GM21515 (cell line): ENCODE measurements around the gene CD80.

Experiments used
- ATAC-seq: cut with Tn5 transposase; IDR thresholded peaks from one replicate; pipeline ENCODE4 v1.9.1; 2021; ENCODE audit not compliant: unreplicated experiment

Gene CD80

DNA sequence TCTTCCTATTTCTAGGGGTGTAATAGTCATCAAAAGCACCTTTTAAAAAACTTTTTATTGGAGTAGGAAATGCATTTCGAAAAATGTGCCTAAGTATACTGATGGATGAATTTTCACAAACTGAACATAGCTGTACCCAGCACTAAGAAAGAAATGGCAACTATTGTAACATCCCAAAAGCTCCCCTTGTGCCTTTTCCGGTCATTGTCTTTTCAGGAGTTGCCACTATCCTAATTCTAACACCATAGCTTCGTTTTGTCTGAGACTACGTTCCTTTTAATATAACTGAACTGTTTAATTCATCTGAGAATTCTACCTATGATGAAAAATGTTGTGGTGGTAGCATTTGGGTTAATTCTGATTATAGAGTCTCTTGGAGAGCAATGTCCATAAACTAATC lies 59.1 kb downstream of the CD80 start:
- no peak for ATAC-seq

DNA sequence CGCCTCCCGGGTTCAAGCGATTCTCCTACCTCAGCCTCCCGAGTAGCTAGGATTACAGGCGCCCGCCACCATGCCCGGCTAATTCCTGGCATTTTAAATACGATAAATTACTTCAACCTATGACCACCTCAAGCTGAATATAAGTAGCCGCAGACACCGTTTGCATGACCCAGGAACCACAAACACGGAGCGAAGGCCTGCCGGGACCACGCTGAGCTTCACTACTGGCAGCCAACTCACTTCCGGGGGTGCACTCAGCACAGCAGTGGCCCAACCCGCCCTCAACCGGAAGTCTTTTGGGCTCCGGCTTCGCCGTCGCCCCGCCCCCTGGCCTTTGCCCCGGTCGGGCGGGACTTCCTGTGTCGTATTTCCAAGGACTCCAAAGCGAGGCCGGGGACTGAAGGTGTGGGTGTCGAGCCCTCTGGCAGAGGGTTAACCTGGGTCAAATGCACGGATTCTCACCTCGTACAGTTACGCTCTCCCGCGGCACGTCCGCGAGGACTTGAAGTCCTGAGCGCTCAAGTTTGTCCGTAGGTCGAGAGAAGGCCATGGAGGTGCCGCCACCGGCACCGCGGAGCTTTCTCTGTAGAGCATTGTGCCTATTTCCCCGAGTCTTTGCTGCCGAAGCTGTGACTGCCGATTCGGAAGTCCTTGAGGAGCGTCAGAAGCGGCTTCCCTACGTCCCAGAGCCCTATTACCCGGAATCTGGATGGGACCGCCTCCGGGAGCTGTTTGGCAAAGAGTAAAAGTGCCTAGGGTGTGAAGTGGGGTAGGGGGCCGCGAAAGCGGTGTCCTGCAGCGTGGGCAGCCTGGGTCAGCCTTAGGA lies 61.0 kb downstream of the CD80 start, which contains the start of gene TIMMDC1:
Gene TIMMDC1 (plus strand): TSS at position 362 of the 826 bp plus-strand sequence. CDS start 187 bp downstream, at position 549.
- ATAC-seq = peak; percentile 97

DNA sequence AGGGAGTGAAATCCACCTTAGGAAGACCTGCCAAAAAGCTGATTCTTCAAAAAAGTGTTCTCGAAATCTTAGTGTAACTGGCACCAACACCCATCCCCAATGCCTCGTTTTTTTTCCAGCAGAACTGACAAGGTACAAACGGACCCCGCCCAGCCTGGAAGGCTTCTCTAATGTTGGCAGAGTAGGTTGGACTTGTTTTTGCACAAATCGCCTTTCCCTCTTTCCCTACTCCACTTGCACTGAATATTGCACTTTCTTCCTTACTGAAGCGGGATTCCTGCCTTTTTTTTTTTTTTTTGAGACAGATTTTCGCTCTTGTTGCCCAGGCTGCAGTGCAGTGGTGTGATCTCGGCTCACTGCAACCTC lies 61.6 kb downstream of the CD80 start:
- peak; percentile 15 for ATAC-seq

DNA sequence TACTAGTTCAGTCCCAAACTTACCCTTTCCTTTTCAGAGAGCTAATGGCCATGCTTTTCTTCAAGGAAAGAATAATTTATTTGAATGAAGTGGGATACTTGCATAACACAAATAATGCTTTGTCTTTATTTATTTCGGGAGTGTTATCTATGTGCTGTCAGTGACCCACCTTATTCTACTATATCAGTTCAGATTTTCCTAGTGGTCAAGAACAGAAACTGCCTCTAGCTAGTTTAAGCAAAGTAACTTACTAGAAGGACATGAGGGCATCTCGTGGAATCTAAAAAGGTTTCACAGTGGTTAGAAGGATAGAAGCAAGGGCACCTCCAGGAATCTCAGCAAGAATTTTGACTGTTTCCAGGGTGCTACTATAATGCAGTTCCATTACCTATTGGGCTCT lies 64.8 kb downstream of the CD80 start:
- ATAC-seq = no peak

DNA sequence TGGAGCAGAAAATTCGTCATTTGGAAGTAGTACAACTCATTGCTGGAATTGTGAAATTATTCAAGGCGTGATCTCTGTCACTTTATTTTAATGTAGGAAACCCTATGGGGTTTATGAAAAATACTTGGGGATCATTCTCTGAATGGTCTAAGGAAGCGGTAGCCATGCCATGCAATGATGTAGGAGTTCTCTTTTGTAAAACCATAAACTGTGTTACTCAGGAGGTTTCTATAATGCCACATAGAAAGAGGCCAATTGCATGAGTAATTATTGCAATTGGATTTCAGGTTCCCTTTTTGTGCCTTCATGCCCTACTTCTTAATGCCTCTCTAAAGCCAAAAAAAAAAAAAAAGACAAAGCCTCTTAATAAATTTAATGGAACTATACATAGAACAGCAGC lies 66.6 kb downstream of the CD80 start:
- ATAC-seq = no peak

DNA sequence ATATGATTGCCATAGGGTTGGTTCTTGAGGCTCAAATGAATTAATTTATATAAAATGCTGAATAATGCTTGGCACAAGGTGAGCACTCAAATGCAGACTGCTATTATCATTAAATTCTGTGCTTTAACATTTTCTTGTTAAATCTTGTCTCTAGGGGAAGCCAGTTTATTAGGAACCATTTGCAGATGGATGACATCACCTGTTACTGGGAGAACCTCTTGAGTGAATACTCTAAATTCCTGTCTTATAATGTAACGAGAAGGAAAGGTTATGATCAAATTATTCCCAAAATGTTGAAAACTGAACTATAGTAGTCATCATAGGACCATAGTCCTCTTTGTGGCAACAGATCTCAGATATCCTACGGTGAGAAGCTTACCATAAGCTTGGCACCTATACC lies 67.3 kb downstream of the CD80 start:
- ATAC-seq = no peak

DNA sequence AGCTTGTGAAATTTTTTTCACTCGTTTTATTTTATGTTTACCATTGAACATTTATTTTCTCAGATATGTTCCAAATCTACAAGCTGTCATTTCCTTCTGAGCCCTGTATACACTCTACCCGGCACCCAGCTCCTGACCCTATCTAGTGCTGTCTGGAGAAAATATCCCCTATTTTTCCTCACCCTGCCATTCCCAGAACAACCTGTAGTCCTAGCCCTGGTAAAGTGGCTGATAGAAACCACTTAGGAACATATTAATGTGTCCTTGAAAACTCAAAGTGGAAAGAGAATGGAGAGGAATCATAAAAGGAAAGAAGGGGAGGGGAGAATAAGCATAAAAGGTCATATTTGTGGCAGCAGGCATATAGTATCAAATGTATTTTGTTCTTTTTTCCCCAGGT lies 69.3 kb downstream of the CD80 start:
- no peak for ATAC-seq

DNA sequence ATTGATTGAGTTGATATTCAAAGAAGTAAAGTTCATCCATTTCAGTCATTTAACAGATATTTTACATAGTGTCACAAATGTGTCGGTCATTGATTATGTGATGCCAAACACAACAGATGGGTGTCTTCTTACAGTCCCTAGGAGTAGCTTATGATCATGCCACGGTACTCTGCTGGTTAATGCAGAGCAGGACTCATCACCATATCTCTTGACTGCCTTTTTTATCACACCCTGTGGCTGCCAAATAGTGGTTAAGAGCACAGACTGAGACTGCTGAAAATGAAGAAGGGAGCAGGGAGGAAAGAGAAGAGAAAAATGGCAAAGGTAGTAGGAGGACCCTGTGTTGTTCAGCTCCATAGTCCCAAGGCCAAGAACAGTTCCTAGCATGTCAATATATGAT lies 73.9 kb downstream of the CD80 start:
- ATAC-seq = no peak

DNA sequence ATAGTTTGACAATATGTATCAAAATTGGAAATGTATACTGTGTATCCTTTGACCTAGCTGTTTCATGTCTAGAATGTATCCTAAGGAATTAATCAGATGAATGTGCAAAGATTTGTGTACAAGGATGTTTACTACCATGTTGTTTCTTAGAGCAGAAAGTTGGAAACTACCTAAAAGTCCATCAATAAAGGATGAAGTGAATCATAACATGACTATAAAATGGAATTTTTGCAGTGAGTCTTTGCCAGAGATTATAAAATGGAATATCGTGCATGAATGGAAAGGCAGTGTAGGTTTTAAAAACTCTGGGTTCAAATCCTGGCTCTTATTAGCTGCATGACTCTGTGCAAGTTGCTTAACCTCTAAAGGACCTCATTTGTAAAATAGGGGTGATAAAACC lies 76.3 kb downstream of the CD80 start:
- ATAC-seq = no peak

DNA sequence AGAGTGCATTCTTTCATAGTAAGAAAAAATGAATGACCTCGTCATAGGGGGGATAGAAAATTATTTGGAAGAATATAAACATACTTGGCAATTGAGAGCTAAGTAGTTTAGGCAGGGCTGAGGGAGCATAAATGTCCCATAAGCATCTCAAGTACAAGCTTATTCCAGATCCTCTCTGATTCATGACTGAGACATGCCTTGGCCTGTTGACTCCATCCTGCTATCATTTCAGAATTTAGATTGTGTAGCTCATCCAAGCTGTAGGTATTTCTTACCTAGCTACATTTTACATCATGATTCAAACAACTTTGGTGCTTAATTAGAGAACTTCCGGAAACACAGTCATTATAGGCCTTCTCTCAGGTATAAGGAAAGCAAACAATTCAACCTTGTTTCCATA lies 78.3 kb downstream of the CD80 start:
- no peak for ATAC-seq
